Urinary bladder (tissue), 4 donors: ENCODE results near the gene TRAK1. TPM values are rescaled to one million over a fixed set of nuclear protein-coding genes. Genes with fewer than 3 reads are reported as not detected.

Experiments used
- DNase-seq: peaks from one replicate; pipeline ENCODE4 v3.0.0-alpha.2; 2015; ENCODE audit errors: extremely low spot score
- H3K27ac ChIP-seq: one replicate; pipeline ENCODE4 v1.5.1; 2013; ENCODE audit warnings: low read depth, mild to moderate bottlenecking, moderate library complexity
- H3K36me3 ChIP-seq: one replicate; pipeline ENCODE4 v1.6.1; 2013; ENCODE audit warnings: mild to moderate bottlenecking, moderate library complexity; ENCODE audit not compliant: insufficient read depth
- H3K4me1 ChIP-seq: one replicate; pipeline ENCODE4 v1.6.1; 2013; ENCODE audit warnings: mild to moderate bottlenecking, moderate library complexity; ENCODE audit not compliant: insufficient read depth
- H3K4me3 ChIP-seq: one replicate; pipeline ENCODE4 v1.5.1; 2013; ENCODE audit warnings: low read depth, low read length
- WGBS: extraction: QIAGEN DNeasy Blood & Tissue Kit; methylation state at CpG from one replicate; pipeline ENCODE4 v1.1.7; 2013; 5-methylcytosine and 5-hydroxymethylcytosine counted together
- polyA plus RNA-seq: library from polyadenylated mRNA; stranded (reverse); fragments of 200-250 nt; gene quantifications from one replicate; pipeline ENCODE4 v1.2.3, GENCODE V29; 2013
- total RNA-seq: library from RNA; depleted of rRNA; stranded (reverse); fragments of >200 nt; gene quantifications from one replicate; pipeline ENCODE4 v1.2.3, GENCODE V29; 2014
- donor health status: healthy with polysubstance abuse.
- donor health status: healthy.

Gene TRAK1
- total and polyA plus RNA-seq, 2 donors = 26.9 to 66.0 TPM

- WGBS = 96% methylated on average over 9 of the region's 9 CpGs
Measured at GRCh38 chr3:42115946-42116345, 24.8 kb downstream of the TRAK1 start.

GRCh38 chr3:42116466-42116865, 25.3 kb downstream of the TRAK1 start:
- no peak for DNase-seq
- Histone ChIP-seq H3K36me3 (no peaks in the 10 kb centered on the region), H3K27ac (no peak overlapping the region), H3K4me1 (no peaks in the 10 kb centered on the region), H3K4me3 (no peak overlapping the region)
- WGBS = 98% methylated on average over 1 of the region's 1 CpG

More at GRCh38 chr3:42115946-42116345, 24.8 kb downstream of the TRAK1 start:
- no peaks in the 10 kb centered on the region for H3K4me1 ChIP-seq
- no peak overlapping the region for H3K4me3 ChIP-seq
- no peaks in the 10 kb centered on the region for H3K36me3 ChIP-seq
- H3K27ac ChIP-seq = no peak overlapping the region
- DNase-seq = no peak

GRCh38 chr3:42117175-42118008, 26.2 kb downstream of the TRAK1 start:
- no peak for DNase-seq
- Histone ChIP-seq H3K36me3 (no peaks in the 10 kb centered on the region), H3K4me1 (no peaks in the 10 kb centered on the region), H3K27ac (no peak overlapping the region), H3K4me3 (no peak overlapping the region)
- WGBS = 31% methylated on average over 14 of the region's 14 CpGs

GRCh38 chr3:42118762-42119361, 27.7 kb downstream of the TRAK1 start:
- Histone ChIP-seq H3K27ac (no peak overlapping the region), H3K4me3 (no peak overlapping the region), H3K36me3 (no peaks in the 10 kb centered on the region), H3K4me1 (no peaks in the 10 kb centered on the region)
- WGBS = 74% methylated on average over 2 of the region's 2 CpGs
- no peak for DNase-seq

GRCh38 chr3:42119561-42120355, 28.6 kb downstream of the TRAK1 start:
- H3K4me3 ChIP-seq = no peak overlapping the region
- 78% methylated on average over 7 of the region's 7 CpGs for WGBS
- no peaks in the 10 kb centered on the region for H3K36me3 ChIP-seq
- H3K4me1 ChIP-seq = no peaks in the 10 kb centered on the region
- DNase-seq = no peak
- H3K27ac ChIP-seq = no peak overlapping the region

GRCh38 chr3:42120866-42121265, 29.7 kb downstream of the TRAK1 start:
- H3K4me3 ChIP-seq = no peak overlapping the region
- DNase-seq = no peak
- H3K36me3 ChIP-seq = no peaks in the 10 kb centered on the region
- 72% methylated on average over 3 of the region's 3 CpGs for WGBS
- no peaks in the 10 kb centered on the region for H3K4me1 ChIP-seq
- H3K27ac ChIP-seq = no peak overlapping the region

- no peaks in the 10 kb centered on the region for H3K36me3 ChIP-seq
- no peak overlapping the region for H3K27ac ChIP-seq
- H3K4me1 ChIP-seq = no peaks in the 10 kb centered on the region
- DNase-seq = no peak
- no peak overlapping the region for H3K4me3 ChIP-seq
- whole genome bisulfite sequencing = 76% methylated on average over 4 of the region's 4 CpGs
Measured at GRCh38 chr3:42122261-42123011, 31.3 kb downstream of the TRAK1 start.

GRCh38 chr3:42123012-42123581, 31.9 kb downstream of the TRAK1 start:
- no peaks in the 10 kb centered on the region for H3K36me3 ChIP-seq
- no peaks in the 10 kb centered on the region for H3K4me1 ChIP-seq
- H3K27ac ChIP-seq = peak overlapping the region; percentile 65
- no peak for DNase-seq
- WGBS = 60% methylated on average over 8 of the region's 8 CpGs
- H3K4me3 ChIP-seq = no peak overlapping the region

GRCh38 chr3:42123824-42124658, 32.9 kb downstream of the TRAK1 start:
- 98% methylated on average over 5 of the region's 5 CpGs for WGBS
- no peak for DNase-seq
- Histone ChIP-seq H3K4me1 (no peaks in the 10 kb centered on the region), H3K4me3 (no peak overlapping the region), H3K36me3 (no peaks in the 10 kb centered on the region), H3K27ac (no peak overlapping the region)

- Histone ChIP-seq H3K4me3 (no peak overlapping the region), H3K4me1 (no peaks in the 10 kb centered on the region), H3K36me3 (no peaks in the 10 kb centered on the region), H3K27ac (no peak overlapping the region)
- 94% methylated on average over 3 of the region's 3 CpGs for WGBS
- DNase-seq = no peak
Measured at GRCh38 chr3:42127226-42127625, 36.1 kb downstream of the TRAK1 start.

GRCh38 chr3:42128526-42128925, 37.4 kb downstream of the TRAK1 start:
- no peak overlapping the region for H3K4me3 ChIP-seq
- no peak for DNase-seq
- H3K36me3 ChIP-seq = no peaks in the 10 kb centered on the region
- WGBS = 45% methylated on average over 1 of the region's 1 CpG
- peak overlapping the region; percentile 2 for H3K27ac ChIP-seq
- no peaks in the 10 kb centered on the region for H3K4me1 ChIP-seq
